Head of caudate nucleus (tissue), 42 donors: ENCODE results near the gene PALB2.
"Not testable (repeated sequence)": the region's sequence is repeated elsewhere in the genome, so short reads cannot be mapped to it uniquely, and the experiment has no call there.

Experiments used
- DNase-seq, 42 donors: peaks; one replicate each; pipeline versions ENCODE4 v3.0.0 to v3.0.0-alpha.2; 2020 to 2021; ENCODE audit warnings: mixed read lengths in 7 of 42
- intact Hi-C: fragments of 100-400 bp; cut with DNase I; formaldehyde crosslinking; loops from one replicate; pipeline ENCODE4 v1.15.0; 2022

PALB2 gene

GRCh38 chr16:23594186-23594585, 46.9 kb downstream of the PALB2 start:
- DNase-seq: no peak
- intact Hi-C loops: loop anchor here (2.0 to 10.0 kb wide), 2 partner anchors 35 to 51 kb away; partner anchors contain the start of genes DCTN5 and PALB2

- no peak for DNase-seq
- intact Hi-C loops: loop anchor here (10.0 kb wide), 1 partner anchor 55 kb away; the partner anchor contains the start of genes DCTN5 and PALB2
These were observed 50.9 kb downstream of the PALB2 start for GRCh38 chr16:23590181-23590580.

GRCh38 chr16:23587726-23588125, 53.4 kb downstream of the PALB2 start:
- DNase-seq: no peak
- intact Hi-C loops: no loop called here

GRCh38 chr16:23584186-23585076, 56.7 kb downstream of the PALB2 start:
- no peak for DNase-seq
- intact Hi-C loops: no loop called here

DNA sequence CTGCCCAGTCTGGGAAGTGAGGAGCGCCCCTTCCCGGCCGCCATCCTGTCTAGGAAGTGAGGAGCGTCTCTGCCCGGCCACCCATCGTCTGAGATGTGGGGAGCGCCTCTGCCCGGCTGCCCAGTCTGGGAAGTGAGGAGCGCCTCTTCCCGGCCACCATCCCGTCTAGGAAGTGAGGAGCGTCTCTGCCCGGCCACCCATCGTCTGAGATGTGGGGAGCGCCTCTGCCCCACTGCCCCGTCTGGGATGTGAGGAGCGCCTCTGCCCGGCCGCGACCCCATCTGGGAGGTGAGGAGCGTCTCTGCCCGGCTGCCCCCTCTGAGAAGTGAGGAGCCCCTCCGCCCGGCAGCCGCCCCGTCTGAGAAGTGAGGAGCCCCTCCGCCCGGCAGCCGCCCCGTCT, 57.8 kb downstream of the PALB2 start:
- intact Hi-C loops, DNase-seq: not testable (repeated sequence)

DNA sequence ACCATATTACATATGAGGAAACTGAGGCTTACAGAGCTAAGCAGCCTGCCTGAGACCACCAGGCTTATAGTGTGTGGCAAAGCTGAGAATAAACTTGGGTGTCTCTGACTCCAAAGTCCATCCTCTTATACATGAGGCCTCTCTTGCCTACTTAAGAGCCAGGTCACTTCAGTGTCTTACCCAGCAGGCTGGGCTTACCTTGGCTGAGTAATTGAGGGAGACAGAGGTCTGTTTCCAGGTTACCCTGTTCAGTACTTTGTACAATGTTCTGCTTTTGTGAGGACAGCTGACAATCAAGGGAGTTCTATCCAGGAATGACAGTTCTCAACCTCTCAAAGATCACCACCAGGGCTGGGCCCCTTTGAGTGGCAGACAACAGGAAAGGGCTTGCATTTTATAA, 59.3 kb downstream of the PALB2 start:
- no peak for DNase-seq

GRCh38 chr16:23580391-23580790, 60.7 kb downstream of the PALB2 start:
- no peak for DNase-seq
- intact Hi-C loops: no loop called here

More for the DNA sequence above, 59.3 kb downstream of the PALB2 start:
- intact Hi-C loops: no loop called here

- intact Hi-C loops: no loop called here
These were observed 61.7 kb downstream of the PALB2 start for GRCh38 chr16:23579371-23579770.

DNA sequence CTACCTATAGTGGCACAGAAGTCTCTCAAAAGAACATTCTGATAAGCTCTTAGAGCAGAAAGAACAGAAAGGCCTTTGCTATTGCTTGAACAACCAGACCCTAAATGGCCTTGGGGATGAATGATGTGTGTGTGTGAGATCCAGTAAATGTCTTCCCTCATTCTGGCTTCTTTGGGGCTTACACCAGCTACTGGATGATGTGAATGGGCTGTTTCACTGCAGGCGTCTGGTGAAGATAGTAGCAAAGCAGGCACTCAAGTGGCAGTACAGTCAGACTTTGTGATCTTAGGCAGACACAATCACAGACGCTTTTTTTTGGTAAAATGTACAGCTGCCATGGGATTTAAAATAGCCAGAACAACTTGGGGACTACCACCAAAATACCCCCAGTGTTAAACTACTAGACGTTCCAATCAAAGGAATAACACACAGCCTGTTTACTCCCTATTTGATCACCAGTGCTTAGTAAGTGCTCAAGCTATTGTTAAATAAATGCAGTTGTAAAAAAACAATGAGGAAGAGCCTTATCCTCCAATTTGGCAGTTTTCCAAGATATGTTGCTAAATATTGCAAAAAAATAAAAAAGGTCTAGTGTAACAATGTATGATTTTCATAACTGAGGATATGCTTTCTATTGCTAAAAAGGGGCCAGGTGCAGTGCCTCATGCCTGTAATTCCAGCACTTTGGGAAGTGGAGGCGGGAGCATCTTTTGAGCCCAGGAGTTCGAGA, 62.8 kb downstream of the PALB2 start:
- intact Hi-C loops: no loop called here
- DNase-seq: peak in 2 of 42 donors; percentile 20 to 33

More at GRCh38 chr16:23579371-23579770, 61.7 kb downstream of the PALB2 start:
- DNase-seq: no peak

- DNase-seq: no peak
- intact Hi-C loops: no loop called here
These were observed 63.6 kb downstream of the PALB2 start for GRCh38 chr16:23577493-23577892.

DNA sequence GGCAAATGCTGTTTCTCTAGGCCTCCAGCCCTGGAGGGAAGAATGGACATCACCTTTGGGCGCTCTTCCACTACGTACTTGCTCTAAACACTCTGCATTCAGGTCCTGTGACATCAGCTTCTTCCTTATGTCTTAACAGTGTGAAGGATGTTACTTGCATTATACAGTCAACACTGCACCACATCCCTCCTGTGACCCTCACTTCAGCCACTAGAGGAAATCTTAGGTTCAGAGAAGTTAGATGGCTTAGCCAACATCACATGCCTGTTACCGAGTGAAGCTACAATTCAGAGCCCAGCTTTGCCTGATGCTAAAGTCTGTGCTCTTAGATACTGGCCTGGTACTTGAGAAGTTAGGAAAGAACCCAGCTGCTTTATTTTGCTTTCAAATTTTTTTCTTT, 65.3 kb downstream of the PALB2 start:
- no peak for DNase-seq
- intact Hi-C loops: no loop called here

DNA sequence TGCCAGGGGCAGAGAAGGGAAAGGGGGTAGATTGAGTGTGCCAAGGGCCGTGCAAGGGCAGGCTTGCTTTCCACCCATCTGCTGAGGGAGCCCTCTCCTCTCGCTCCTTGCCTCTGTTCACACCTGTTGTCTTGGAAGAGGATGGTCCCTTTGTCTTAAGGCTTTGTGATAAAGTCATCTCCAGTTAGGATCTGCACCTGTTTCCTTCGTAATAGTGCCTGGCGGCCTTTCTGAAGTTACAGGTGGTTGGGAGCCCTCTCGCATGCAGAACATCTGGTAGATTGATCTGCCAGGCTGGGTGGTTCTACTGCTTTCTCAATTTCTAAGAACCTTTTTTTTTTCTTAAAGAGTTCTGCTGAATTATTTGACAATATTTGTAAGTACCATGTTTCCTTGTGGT, 67.3 kb downstream of the PALB2 start:
- intact Hi-C loops: no loop called here
- DNase-seq: no peak

DNA sequence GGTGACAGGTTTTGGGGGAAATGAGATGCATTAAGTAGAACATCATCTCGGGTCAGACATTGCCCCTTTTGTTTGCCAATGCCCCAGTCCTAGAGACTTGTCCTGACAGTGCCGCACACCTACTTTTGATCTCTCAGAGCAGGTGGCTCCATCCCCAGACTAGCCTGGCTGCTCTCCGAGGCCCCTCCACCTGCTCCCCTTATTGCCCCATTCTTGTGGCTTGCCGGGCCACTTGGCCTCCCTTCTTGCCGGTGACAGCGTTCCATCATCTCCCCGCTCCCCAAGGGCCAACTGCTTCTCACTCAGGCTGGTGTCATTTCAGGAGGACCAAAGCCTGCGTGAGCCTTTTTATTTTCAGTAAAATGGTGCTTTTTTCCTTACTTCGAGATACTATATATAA, 68.7 kb downstream of the PALB2 start:
- intact Hi-C loops: no loop called here

GRCh38 chr16:23571895-23572294, 69.2 kb downstream of the PALB2 start:
- peak in 10 of 42 donors; percentile 8 to 56 (median 21) for DNase-seq
- intact Hi-C loops: no loop called here

More for the DNA sequence above, 68.7 kb downstream of the PALB2 start:
- DNase-seq: no peak

- peak in 23 of 42 donors; percentile 3 to 55 (median 23) for DNase-seq
- intact Hi-C loops: no loop called here
These were observed 70.0 kb downstream of the PALB2 start for GRCh38 chr16:23570992-23571632.

GRCh38 chr16:23567602-23568001, 73.5 kb downstream of the PALB2 start:
- intact Hi-C loops: no loop called here

GRCh38 chr16:23566724-23567123, 74.4 kb downstream of the PALB2 start:
- DNase-seq: no peak
- intact Hi-C loops: no loop called here

More at GRCh38 chr16:23567602-23568001, 73.5 kb downstream of the PALB2 start:
- DNase-seq: no peak

- no peak for DNase-seq
- intact Hi-C loops: no loop called here
These were observed 76.3 kb downstream of the PALB2 start for GRCh38 chr16:23564575-23565363.

- no peak for DNase-seq
- intact Hi-C loops: no loop called here
These were observed 77.9 kb downstream of the PALB2 start for GRCh38 chr16:23563186-23563585.
